UCSD-AML1 (cell line): Measurements from ENCODE around the gene GTPBP3.
A peak's percentile ranks its signal among the peaks of the same experiment; 100 is the strongest.

ENCODE experiments used
- DNase-seq: peaks from one replicate; lab custom pipeline; 2025; ENCODE audit not compliant: unreplicated experiment; lab: John Stamatoyannopoulos, UW

The GTPBP3 gene

DNA sequence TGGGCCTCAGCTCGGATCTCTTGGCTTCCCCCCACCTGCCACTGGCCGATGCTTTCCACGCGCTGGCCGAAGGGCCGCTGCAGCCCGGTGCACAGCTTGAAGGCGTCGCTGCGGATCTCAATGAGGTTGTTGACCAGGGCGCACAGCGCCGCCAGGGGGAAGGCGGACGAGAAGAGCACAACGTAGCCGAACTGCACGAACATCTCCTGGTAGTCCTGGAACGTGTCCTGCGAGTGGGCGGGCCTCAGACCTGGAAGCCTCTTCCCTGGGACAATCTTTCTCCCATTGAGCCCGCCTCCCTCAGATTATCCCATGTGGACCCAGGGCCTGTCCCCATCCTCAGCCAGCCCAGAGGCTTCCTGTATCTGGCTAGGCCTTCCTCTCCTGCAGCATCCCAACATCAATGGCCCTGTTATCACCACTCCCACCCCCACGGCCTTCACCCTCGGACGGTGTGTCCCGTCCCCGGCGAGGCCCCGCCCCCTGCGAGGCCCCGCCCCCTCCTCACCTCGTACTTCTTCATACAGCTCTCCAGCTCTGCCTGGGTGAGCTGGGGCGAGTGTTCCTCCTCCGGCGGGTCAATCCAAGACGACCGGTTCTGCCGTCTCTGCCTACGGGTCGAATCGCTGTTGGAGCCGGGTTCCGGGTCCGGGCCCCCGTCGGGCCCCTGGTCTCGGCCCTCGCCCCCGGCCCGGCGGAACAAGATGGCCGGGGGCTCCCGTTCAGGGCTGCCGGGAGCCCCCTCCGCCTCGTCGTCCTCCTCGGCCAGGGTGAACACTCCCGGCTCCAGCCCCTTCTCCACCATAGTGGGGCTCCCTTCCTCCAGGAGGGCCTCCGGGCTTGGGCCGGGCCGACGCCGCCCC, 9.5 kb upstream of the GTPBP3 start:
- DNase-seq: no peak

DNA sequence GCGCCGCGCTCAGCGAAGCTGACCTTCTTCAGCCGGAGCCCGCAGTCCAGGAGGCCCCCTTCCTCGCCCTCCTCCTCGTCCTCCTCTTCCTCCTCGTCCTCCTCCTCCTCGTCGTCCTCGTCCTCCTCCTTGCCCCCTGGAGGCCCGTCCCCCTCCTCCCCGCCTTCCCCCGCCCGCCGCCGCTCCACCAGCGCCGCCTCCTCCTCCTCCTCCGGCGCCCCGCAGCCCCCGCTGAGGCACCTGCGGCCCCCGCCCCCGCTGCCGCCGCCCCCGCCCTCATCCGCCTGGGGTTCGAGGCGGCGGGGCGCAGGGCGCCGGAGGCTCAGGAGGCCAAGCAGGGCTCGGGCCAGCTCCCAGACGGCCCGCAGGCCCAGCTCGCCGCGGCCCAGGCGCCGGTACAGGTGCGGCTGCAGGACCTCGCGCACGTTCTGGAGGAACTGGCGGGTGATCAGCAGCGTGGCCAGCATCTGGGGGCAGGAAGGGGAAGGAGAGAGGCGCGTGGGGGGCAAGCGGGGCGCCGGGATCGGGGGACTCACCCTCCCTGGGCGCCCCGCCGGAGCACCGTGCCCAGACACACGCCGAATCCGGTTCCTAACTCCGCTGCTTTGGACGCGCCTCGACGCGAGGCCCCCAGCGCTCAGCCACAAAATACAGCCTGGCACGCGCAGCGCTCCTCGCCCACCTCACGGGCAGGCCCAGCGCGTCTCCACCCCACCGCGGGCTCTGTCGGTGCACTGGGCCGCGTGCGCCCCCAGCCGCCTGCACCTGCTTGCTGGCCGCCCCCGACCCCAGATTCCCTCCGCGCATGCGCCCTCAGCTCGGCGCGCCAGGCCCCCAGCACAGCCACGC, 8.6 kb upstream of the GTPBP3 start:
- DNase-seq: no peak

DNA sequence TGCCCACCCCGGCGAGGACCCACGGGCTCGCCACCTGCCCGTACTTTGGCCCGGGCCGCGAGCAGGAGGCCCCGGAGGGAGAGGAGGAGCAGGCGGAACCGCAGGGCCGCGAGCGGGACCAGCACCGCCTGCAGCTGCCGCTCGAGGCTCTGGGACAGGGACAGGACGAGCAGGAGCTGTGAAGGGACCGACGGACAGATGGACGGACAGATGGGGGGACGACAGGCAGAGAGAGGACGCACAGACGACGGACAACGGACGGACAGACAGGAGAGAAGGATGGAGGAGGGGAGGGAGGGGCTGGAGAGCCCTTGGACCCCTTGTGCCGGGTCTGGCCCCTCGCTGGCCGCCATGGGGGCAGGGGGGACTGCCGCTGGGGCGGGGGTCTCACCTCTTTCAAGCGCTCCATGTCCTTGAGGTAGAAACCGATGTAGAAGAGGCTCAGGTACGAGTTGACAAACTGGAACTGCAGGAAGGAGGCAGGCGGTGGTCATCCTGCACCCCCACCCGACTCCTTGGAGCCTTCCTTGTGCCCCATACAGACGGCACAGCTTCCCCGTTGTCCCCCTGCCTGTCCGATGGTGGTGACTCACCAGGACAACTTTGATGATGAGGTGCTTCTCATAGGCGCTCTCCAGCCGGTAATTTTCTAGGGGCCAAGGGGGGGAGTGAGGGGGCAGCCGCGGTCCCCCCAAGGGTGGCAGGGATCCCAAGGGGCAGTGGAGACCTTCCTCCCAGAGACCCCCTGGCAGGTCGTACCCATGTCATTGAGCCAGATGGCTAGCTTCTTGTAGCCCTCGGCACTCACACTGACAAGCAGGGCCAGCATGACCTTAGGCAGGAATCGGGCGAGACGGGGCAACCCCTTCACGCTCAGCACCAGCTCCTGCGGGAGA, 7.7 kb upstream of the GTPBP3 start:
- no peak for DNase-seq

DNA sequence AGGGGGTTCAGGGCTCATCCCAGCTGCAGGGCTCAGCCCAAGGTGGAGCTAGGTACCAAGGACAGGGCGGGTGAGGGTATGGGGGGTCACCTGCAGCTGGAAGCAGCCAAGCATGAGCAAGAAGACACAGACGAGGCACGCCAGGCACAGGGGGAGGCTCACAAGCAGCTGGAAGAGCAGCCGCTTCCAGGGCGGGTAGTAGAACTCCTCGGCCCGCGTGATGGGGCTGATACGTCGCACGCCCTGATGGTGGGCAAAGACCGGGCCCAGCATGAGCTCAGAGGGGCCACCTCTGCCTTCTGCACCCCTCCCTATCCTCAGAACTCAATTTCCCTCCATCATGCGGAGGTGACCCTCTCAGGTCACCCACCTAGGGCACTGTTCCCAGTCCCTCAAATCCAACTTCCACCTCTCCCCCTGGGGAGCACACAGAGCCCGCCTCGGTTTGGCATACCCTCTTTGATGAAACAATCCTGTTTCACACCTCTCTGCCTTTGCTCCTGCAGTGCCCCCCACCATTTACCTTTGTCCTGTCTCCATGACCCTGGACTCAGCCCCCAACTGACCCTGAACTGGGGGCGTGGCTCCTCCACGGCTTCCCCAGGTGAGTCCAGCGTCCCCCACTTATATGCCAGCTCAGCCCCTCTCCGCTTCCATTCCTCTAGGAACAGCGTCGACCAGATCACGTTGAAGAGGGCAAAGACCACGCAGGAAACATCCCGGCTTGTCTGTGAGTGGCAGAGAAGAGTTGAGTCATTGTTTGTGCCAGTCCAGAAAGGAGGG, 6.9 kb upstream of the GTPBP3 start:
- DNase-seq: no peak

DNA sequence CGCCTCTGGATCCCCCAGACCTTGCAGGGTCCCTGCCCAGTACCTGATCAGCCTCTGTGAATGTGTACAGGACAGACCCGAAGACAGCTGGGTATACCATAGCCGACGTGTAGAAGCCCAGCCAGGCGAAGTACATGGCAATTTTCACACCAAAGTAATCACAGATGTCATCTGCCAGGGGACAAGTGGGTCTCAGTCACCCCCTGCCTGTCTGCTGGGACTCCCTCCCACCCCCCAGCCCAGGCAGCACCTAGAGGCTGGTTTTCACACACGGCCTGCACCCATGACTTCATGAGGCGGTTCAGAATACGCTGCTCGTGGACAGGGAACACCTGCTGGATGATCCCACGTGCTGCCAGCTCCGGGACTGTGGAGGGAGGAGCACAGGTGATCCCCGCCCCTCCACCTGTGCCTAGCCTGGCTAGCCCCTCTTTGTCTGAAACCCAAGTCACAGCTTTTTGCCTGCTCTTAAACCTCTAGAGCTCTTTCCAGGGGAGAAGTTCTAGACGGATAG, 6.3 kb upstream of the GTPBP3 start:
- DNase-seq: no peak

DNA sequence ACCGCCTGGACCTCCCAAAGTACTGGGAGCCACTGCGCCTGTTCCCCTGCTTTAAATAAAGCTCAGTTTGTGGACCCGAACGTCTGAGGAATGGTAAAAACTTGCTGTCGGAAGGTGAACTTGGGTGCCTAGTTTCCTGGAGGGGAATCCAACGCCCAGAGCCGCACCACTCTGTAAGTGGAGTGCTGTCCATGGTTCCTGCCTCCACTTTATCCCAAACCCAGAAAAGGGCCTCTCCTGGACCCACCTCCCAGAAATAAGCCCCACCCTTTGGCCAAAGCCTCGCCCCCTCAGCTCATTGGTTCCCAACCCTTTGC, 5.0 kb upstream of the GTPBP3 start:
- no peak for DNase-seq

DNA sequence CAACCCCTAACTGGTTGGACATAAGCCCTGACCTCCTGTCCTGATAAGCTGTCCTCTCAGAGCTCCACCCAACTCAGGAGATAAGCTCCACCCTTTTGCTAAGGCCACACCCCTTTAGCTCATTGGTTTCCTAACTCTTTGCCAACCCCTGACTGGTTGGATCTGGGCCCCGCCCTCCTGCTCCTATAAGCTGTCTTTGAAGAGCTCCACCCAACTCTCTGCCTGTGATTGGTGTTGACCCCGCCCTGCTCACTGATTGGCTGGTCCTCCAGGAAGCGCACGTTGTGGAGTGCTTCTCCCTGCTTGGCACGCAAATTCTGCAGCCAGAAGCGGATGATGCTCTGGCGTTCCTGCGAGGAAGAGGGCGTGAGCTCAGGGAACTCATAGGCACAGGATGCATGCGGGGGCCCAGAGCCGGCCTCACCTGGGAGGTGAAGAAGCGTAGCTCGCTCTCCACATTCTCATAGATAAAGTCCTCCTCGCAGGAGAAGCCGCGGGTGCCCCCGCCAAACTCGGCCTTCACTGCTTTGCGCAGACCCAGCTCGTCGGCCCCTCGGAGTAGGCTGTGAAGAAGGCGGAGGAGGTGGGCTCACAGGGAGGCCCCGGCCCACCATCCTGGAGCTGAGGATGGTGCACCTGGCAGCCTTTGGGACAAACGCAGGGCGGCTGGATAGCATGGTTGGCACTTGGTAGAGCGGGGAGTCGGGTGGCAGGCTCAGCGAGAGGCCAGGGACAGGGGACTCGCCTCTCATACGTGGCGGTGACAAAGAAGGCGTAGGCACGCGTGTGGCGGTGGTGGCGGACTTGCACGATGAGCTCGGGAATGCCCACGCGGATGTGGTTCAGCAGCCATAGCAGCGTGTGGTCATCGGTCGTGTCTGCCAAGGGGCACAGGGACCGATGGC, 4.4 kb upstream of the GTPBP3 start:
- DNase-seq: peak; percentile 48

DNA sequence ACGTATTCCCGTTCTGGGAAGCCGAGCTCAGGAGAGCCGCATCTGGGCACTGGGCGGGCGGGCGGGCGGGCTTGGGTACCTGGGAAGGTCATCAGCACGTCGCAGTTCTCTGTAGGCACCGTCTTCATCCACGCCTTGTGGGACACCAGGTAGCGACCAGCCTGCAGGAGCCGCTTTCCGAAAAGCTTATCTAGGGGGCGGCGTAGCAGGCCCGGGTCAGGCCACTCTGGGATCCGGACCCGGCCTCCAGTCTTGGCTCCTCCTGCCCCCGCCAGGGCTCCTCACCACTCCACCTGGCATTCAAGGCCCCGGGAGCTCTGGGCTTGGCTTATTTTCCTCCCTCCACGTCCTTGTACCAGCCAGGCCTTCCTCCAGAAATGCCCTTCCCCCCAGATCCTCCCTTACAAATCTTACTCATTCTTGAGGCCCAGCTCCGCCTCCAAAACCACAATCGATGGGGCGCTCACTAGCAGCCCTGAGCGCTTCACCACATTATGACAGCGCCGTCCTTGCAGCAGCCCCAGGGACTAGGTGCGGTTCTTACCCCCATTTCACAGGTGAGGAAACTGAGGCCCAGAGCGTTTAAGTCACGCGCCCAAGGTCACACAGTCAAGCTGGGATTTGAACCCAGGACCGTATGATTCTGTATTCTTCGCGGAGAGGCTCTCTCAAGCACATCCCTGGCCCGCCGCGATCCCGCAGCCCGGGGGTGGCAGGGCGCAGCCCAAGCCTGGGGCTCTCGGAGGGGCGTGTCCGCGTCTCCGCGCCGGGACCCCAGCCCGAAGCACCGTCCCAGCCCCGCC, 3.5 kb upstream of the GTPBP3 start:
- DNase-seq: peak; percentile 74

DNA sequence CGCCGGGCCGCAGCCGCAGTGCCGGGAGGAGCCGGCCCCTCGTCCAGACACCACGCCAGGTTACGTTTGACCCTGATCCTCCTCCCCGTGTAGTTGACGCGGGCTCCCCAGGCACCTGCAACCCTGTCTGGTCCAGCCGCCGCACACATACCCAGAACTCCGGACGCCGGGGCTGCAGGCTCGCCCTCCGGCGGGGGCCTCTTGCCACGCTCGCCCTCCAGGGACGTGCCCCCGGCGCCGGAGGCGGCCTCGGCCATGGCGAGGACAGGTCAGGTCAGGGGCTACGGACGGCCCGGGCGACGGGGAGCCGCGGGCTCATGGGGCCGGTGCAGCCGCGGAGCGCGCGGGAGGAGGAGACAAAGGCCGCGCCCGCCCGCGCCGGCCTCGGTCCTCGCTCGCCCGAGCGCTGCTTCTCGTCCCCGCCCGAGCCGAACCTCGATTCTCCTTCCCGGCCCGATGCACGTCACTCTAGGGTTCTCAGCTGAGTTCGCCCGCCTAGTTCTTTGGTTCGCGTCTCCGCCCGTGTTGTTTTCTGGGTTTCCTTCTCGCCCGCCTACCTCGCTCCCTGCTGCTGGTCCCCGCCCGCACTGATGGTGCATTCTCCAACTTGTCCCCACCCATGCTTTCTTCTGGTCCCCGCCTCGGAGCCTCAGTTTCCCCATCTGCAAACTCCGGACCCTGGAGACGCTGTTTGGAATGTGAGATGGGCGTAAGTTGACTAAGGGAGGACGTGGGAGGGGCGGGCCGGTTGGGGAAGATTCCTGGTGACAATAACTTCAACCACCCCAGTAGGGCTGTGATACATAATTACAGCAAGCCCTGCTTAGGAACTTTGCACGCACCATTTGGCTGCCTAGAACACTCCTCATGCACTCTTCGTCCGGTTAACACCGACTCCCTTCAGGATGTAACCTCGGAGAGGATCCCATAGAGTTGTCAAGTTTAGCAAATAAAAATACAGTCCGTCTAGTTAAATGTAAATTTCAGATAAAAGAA, 2.6 kb upstream of the GTPBP3 start, which contains the start of gene ANO8:
TSS of gene ANO8 (minus strand) at position 442 of the 996 bp plus-strand sequence. CDS start at position 257, 185 bp downstream.
- DNase-seq: peak; percentile 96

DNA sequence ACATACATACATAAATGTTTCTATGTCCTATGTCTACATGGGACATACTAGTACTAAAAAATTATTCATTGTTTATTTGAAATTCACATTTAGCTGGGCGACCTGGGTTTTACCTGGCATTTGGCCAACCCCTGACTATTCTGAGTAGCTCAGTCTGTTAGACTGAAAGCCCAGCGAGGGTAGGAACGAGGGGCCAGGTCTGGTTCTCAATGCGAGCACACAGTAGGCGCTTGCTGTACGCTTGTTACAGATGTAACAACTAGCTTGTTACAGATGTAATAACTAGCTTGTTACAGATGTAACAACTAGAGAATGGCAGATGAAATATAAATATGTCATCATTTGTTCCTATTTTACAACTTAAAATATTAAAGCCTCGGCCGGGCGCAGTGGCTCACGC, 1.8 kb upstream of the GTPBP3 start:
- DNase-seq: no peak

DNA sequence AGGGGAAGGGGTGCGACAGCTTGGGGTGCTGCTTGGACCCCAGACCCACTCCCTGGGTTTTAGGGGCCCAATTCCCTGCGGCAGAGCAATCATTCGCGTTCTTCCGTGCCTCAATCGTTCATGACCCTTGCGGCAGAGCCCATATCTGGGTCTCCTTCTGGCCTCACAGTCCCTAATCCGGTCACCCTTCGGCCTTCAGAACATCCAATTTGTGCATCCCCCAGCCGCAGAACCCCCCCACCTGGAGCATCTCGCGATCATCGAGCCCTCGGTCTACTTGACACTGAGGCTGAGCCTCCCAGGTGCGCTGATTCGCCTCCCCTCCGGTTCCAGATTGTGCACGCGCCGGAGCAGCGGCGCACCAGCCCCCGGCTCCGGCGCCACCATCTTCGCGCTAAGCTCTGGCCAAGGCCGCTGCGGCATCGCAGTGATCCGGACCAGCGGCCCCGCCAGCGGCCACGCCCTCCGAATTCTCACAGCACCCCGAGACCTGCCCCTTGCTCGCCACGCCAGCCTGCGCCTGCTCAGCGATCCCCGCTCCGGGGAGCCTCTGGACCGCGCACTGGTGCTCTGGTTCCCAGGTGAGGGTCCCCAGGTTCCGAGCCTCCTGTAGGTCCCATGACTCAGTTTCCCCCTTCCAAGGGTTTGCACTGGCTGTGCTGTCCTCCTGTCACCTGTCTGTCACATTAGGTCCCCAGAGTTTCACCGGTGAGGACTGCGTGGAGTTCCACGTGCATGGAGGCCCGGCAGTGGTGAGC, 501 bp downstream of the GTPBP3 start:
- no peak for DNase-seq

DNA sequence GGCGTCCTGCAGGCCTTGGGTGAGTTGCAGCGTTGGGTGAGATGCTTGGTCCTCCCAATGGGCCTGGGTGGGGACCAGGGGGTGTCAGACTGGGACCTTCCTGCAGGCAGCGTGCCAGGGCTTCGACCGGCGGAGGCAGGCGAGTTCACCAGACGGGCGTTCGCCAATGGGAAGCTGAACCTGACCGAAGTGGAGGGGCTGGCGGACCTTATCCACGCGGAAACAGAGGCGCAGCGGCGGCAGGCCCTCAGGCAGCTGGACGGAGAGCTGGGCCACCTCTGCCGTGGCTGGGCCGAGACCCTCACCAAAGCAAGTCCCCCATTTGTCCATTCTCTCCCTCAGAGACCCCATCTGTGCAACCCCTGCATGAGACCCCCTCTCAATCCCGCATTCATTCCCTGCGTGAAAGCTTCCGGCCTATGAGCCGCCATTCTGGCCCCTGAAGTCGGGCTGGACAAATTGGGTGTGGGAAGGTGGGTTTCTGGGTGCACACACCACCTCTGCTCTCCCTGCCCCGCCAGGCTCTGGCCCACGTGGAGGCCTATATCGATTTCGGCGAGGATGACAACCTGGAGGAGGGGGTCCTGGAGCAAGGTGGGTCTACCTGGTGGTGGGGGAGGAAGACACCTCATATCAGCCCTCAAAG, 1.2 kb downstream of the GTPBP3 start:
- no peak for DNase-seq

DNA sequence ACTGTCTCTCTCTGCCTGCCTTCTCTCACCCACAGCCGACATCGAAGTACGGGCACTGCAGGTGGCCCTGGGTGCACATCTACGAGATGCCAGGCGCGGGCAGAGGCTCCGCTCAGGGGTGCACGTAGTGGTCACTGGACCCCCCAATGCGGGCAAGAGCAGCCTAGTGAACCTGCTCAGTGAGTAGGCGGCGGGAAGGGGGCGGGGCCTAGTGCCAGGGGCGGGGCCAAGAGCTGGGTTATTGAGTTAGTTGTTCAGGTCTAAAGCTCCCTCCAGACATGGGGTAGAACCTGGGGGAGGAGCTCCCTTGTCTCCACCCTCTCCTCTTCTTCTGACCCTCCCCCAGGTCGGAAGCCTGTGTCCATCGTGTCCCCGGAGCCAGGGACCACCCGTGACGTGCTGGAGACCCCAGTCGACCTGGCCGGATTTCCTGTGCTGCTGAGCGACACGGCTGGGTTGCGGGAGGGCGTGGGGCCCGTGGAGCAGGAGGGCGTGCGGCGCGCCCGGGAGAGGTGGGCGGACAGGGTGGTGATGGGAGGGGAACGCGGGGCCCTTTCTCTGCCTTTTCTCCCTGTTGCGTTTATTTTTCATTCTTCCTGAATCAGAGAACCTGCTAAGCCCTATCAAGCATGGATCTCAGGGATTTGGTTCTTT, 1.9 kb downstream of the GTPBP3 start:
- no peak for DNase-seq

DNA sequence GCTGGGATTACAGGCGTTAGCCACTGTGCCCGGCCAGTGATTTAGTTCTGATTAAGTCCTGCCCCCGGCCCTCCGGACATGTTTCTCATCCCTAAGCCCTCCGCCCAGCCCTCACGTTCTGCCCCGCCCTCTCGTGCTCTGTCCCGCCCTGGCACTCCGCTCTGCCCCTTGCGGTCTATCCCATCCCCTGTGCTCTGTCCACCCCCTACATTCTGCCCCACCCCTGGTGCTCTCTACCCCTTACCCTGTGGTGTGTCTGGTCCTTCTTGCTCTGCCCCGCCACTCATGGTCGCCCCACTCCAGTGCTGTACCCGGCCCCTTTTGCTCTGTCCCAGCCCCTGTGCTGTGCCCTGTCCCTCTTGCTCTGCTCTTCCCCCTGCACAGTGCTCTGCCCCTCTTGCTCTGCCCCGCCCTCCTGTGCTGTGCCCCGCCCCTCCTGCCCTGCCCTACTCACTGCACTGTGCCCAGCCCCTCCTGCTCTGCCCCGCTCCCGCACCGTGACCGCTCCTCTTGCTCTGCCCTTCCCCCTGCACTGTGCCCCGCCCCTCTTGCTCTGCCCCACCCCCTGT, 3.0 kb downstream of the GTPBP3 start:
- DNase-seq: peak; percentile 16

DNA sequence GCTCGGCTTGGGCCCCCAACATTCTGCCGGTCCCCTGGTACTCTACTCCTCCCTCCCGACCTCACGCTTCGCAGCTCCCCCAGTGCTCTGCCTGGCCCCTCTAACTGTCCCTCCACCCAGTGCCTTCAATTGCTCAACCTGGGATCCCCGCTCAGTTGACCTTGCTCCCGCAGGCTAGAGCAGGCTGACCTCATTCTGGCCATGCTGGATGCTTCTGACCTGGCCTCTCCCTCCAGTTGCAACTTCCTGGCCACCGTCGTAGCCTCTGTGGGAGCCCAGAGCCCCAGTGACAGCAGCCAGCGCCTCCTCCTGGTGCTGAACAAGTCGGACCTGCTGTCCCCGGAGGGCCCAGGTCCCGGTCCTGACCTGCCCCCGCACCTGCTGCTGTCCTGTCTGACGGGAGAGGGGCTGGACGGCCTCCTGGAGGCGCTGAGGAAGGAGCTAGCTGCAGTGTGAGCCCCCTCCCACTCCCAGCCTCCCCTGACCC, 3.6 kb downstream of the GTPBP3 start:
- DNase-seq: no peak
